ENCODE data around the gene CHCHD4. TPM values are rescaled to one million over a fixed set of nuclear protein-coding genes. Genes with fewer than 3 reads are reported as not detected.

Gene CHCHD4
- total RNA-seq, 1 experiment from 2014 or later = 26.1 TPM

DNA sequence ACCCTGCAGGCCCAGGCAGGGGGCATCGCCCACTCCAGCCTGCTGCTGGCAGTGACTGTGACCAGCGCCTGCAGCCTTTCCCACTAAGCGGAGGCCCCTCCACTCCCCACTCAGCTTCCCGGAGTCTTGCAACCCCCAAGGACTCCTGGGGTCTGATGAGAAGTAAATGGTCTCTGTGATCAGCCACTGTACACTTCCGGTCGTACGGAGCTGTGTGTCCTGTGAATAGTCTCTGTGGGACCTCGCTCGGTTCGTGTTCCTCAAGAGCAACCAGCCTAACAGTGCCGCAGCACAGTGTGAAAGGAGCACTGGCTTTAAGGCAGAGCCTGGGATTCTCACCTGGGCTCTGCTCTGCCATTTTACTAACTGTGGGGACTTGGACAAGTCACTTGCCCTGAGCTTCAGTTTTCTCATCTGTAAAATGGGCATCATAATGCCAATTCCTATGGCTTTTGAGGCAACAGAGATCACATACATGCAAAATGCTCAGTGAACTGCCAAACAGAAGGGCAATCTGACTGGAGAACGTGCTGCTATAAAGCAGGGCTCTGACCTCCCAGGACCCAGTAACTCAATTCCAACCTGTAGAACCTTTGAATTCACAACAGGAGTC lies 26.9 kb upstream of the CHCHD4 start:
- DNase-seq (ENCODE audit: low spot score) = no peak
- in situ Hi-C loops (cut with HindIII; ENCODE audit: low sequenced_read_pairs) = no loop called here

DNA sequence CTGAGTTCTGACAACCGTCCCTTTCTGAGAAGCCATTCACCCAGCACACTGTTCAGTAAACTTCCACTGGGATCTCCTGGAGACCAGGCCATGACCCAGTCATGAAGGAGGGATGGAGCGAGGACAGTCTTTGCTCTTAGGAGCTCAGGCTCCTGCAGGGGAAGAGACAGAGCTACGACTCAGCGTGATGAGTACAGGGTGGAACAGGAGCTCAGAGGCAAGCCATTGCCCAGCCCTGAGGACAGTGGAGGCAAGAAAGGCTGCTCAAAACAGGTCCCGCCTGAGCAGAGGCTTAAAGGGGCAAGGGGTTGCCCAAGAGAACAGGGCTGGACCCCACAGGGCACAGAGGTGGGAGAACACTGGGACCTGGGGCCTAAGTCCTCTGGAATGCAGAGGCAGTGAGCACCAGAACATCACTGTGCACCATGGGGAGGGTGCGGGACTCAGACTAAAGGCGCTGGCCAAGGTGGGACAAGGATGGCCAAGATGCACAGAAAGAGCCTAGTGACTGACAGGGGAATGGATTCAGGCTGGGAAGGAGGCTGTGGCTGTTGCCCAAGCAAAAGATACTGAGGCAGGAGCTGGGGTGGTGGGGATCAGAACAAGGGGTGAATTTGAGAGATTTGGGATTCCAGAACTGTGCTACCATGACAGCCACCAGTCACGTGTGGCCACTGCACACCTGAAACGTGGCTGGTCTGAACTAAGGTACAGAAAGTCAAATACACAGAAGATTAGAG lies 26.0 kb upstream of the CHCHD4 start:
- no peak for DNase-seq (ENCODE audit: low spot score)
- in situ Hi-C loops (cut with HindIII; ENCODE audit: low sequenced_read_pairs) = no loop called here

DNA sequence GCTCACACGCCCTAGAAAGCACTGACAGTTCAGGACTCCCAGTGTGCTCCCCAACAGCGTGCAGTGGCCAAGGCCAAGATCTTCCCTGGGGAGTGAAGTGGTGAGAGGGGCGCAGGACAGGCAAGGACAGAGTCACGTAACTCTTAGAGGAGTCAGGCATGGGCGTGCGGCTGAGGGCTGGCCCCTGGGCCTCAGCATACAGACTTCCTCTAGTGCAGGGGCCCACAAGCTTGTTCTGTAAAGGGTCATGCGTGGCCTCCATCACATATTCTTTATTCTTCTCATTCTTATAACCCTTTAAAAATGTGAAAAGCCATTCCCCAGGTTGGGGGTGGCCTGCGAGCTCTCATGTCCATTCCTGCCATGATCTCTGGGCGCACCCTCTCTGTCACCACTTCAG lies 25.4 kb upstream of the CHCHD4 start:
- in situ Hi-C loops (cut with HindIII; ENCODE audit: low sequenced_read_pairs) = no loop called here
- no peak for DNase-seq (ENCODE audit: low spot score)

DNA sequence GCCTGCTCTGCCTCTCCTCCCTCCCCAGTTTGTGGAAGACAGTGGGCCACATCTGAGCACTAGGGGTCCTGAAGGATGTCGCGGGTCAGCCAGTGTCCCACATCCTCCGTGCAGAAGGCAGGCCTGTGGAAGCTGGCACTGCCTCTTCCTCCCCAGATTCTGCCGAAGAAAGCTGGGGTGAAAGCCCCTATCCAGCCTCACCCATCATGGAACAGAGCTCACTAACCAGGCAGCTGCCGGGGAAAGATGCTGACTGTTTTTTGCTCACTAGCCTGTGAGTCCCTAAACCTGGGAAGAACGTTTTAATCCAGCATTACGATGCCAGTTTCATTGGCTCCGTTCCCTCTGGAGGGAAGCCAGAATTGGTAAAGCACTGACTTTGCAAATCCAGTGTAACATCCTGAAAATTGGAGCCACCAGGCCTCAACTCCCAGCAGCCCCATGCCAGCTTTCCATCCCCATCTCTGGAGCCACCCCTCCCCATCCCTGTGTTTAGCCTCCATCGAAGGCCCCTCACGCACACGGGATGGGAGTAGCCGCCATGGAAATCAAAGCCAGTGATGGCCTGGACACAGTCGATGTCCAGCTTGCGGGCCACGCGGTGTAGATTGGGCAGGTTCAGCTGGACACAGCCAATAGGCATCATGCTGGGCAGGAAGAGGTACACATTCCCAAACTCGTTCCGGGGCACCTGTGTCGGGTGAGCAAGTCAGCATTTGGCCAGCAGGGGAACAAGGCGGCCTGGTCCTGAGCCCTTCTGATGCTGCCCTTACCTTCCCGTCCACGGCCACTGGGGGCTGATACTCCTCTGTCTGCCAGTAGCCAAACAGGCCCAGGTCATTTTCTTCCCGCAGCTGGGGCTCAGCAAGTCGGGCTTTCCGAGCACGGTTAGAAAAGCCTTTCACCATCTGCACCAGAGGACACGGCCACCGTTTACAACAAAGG lies 23.6 kb upstream of the CHCHD4 start:
- in situ Hi-C loops (cut with HindIII; ENCODE audit: low sequenced_read_pairs) = no loop called here
- DNase-seq (ENCODE audit: low spot score) = no peak

DNA sequence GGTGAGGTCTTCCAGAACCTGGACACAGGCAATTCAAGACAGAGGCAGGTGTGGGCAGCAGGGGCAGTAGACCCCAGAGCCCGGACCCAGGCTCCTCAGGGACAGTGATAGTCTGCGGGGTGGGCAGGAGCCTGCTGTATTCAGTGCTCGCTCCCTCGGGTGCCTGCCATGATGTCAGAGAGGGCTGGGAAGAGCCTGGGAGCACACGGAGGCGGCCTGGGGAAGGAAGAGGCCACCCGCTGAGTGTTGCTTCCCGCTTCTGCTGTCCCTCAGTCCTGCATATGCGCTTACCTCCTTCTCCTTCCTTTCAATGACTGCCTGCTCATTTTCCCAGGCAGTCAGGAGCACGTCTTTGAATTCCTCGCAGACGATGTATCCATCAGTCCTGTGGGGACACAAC lies 22.9 kb upstream of the CHCHD4 start:
- in situ Hi-C loops (cut with HindIII; ENCODE audit: low sequenced_read_pairs) = no loop called here
- DNase-seq (ENCODE audit: low spot score) = no peak

DNA sequence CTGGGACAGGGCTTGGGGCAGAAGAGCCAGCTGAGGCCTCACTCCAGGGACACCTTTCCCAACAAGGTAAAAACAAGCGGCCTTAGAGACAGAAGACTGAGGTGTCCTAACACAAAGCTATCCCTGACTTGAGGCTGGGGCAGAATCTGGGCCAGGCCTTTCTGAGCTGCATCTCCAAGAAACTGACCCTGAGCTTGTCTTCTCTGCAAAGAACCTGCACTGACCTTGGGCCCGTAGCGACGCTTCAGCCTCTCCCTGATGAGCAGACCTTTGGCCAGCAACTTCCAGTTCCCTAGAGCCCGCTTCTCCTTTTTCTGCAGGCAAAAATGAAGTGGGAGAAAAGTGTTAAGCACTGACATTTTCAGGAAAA lies 22.4 kb upstream of the CHCHD4 start:
- DNase-seq (ENCODE audit: low spot score) = no peak
- in situ Hi-C loops (cut with HindIII; ENCODE audit: low sequenced_read_pairs) = no loop called here

DNA sequence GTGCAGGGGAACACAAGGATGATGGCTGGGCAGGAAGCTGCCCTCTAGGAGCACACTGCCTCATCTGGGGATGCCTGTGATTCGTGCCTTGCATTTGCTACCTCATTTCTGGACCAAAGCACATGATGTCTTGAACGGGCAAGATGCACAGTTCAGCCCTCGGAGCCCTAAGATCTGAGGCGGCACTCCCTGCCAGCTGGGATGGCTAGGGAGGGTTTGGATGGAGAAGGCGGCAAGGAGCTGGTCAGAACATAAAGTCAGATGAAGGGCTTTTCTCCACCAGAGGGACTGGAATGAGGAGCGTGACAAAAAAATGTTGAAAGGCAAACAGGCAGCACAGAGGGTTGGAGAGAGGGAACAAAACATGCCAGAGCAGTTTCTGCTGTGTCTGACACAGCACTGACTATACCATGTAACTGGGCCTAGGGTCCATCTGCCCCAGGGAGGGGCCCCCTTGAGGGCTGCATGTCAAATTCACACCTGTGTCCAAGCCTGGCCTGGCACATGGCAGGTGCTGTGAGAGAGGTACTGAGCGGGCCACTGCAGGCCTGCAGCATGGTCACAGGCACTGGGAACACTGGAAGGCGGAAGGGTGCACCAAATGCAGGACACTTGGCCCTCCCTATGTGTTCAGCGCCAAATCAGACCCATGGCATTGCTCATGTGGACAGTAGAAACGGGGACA lies 21.9 kb upstream of the CHCHD4 start:
- no peak for DNase-seq (ENCODE audit: low spot score)
- in situ Hi-C loops (cut with HindIII; ENCODE audit: low sequenced_read_pairs) = no loop called here

DNA sequence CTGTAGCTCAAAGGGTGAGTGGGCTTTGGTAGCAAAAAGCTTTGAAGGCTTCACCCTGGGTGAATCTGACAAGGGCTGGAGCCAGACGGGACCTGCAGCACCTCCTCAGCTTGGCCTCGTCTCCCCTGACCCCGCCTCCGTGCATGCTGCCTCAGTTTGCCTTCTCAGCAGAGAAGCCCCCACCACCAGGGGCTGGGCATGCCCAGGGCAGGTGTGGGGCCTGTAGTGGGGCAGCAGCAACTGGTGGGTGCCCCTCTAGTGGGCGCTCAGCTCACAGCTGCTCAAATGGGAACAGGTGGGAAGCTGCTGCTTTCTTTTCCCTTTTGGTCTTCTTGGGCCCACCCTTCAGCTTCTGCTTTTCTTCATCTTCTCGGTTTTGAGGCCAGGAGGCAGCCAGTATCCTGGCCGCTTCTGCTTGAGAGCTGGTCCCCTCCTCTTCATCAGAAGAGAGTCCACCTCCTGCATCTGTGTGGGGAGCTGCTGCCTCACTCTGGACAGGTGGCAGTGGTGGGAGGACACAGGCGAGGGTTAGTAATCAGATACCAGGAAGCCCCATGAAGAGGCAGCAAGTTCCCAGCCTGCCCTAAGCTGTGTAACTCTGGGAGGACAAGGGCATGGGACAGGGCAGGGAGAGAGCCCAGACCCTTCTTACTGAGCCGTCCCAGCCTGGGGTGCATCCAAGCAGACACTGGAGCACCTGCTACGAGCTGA lies 21.2 kb upstream of the CHCHD4 start:
- in situ Hi-C loops (cut with HindIII; ENCODE audit: low sequenced_read_pairs) = no loop called here
- no peak for DNase-seq (ENCODE audit: low spot score)

DNA sequence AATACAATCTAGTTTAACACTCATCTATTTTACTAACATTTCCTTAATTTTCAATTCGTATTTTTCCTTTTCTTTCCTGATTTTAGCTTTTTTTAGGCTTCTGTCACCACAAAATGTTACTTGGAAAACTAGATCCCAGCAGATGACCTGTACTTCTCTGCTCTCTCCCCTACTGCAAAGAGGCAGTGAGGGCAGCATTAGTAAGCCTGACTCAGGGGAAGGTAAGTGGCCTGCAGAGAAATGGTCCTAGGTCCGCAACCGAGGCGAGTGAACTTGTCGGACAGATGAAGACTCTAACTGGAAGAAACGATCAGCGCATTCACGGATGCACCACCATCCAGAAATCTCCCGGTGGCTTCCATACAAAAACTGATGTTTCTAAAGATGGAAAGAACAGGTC lies 20.6 kb upstream of the CHCHD4 start:
- DNase-seq (ENCODE audit: low spot score) = no peak
- in situ Hi-C loops (cut with HindIII; ENCODE audit: low sequenced_read_pairs) = no loop called here

DNA sequence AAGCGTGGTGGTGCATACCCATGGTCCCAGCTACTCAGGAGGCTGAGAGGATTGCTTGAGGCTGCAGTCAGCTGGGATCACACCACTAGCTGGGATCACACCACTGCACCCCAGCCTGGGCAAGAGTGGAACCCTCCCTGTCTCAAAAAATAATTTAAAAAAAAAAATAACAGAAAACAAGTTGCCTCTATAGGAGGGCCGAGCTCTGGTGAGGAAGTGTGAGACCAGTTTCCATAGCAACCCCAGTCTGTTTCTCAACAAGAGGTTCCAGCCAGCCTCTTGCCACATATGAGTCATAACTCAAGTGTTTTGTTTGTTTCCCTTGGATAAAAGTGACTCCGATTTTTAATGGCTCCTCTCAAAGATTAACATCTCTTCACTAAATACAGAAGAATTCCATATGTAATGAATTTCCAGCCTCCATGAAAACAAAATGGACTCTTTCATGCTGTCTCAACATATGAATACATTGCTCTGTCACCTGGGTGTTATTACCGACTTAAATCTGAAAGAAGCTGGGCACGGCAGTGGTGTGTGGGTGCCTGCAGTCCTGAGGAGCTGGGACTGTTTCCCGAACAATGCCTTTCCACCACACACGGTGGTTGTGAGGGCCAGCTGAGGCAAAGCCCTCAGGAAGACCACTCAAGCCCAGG lies 19.9 kb upstream of the CHCHD4 start:
- peak; percentile 35 for DNase-seq (ENCODE audit: low spot score)
- in situ Hi-C loops (cut with HindIII; ENCODE audit: low sequenced_read_pairs) = no loop called here

DNA sequence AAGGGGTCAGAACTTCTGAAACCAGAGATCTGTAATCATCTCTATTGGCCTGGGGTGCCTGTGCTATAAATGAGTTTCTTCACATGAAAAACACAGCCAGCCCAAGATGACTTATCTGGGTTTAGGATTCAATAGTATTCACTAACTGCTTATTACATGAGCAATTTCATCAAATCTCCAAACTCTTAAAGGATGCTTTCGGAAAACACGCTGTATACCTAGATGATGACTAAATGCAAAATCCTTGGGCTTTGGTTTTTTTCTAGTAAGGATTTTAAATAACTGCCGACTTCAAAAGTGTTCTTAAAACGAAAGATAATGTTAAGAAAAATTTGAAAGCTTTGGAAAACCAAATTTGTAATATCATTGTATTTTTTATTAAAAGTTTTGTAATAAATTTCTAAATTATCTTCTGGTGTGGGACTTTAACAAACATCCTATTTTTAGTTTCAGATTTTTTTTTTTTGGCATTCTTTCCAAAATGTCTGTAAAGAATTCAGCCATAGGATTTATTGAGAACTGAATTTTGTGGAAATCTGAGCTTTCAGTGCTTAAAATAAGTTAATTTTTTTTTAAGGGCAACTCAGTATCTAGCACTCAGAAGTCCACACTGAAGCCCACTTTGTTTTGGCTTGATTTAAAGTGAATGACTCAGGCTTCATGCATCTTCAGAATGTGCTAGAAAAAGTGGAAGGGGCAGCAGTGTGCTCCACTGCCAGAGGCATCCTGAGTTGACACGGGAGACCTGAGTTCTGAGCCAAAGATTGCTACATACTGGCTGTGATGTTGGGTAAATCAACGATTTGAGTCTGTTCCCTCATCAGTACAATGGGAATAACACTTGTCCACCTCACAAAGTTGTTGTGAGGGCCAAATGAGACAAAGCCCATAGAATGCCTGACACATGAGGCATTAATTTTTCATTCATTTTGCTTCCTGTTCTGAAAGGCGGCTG lies 18.9 kb upstream of the CHCHD4 start:
- in situ Hi-C loops (cut with HindIII; ENCODE audit: low sequenced_read_pairs) = no loop called here
- DNase-seq (ENCODE audit: low spot score) = no peak

DNA sequence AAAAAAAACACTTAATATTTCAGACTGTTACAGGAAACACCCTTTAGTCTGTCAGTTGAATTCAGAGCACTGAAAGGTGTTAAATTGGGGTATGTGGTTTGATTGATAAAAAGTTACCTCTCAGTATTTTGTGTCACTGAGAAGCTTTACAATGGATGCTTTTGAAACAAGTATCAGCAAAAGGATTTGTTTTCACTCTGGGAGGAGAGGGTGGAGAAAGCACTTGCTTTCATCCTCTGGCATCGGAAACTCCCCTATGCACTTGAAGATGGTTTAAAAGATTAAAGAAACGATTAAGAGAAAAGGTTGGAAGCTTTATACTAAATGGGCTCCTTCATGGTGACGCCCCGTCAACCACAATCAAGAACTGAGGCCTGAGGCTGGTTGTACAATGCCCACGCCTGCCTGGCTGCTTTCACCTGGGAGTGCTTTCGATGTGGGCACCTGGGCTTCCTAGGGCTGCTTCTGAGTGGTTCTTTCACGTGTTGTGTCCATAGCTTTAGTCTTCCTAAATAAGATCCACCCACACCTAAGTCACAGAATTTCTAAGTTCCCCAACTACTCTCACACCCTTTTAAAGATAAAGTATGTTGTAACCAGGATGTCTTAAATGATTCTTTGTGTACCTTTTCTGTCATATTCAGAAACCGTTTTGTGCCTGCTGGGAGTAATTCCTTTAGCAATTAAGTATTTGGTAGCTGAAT lies 18.0 kb upstream of the CHCHD4 start:
- DNase-seq (ENCODE audit: low spot score) = no peak
- in situ Hi-C loops (cut with HindIII; ENCODE audit: low sequenced_read_pairs) = no loop called here

DNA sequence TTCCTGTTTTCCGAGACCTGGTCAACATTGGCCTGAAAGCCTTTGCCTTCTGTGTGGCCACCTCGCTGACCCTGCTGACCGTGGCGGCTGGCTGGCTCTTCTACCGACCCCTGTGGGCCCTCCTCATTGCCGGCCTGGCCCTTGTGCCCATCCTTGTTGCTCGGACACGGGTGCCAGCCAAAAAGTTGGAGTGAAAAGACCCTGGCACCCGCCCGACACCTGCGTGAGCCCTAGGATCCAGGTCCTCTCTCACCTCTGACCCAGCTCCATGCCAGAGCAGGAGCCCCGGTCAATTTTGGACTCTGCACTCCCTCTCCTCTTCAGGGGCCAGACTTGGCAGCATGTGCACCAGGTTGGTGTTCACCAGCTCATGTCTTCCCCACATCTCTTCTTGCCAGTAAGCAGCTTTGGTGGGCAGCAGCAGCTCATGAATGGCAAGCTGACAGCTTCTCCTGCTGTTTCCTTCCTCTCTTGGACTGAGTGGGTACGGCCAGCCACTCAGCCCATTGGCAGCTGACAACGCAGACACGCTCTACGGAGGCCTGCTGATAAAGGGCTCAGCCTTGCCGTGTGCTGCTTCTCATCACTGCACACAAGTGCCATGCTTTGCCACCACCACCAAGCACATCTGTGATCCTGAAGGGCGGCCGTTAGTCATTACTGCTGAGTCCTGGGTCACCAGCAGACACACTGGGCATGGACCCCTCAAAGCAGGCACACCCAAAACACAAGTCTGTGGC lies 17.1 kb upstream of the CHCHD4 start:
- DNase-seq (ENCODE audit: low spot score) = no peak
- in situ Hi-C loops (cut with HindIII; ENCODE audit: low sequenced_read_pairs) = no loop called here

DNA sequence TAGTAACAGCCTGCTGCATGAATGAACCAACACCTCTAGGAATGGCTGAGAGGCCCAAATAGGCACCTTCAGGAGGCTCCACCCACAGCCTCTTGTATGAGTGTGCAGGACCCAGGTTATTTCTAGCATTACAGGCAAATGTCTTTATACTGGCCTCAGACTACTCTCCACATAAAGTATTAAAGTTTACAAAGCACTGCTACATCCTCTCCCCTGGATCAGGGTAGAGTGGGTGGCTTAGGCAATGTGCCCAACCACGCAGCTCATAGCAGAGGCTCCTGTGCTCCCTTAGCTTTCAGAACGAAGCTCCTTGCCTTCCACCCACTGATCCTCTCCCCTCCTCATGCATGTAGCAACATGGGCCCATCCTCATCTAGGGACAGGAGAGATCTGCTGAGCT lies 16.5 kb upstream of the CHCHD4 start:
- in situ Hi-C loops (cut with HindIII; ENCODE audit: low sequenced_read_pairs) = no loop called here

DNA sequence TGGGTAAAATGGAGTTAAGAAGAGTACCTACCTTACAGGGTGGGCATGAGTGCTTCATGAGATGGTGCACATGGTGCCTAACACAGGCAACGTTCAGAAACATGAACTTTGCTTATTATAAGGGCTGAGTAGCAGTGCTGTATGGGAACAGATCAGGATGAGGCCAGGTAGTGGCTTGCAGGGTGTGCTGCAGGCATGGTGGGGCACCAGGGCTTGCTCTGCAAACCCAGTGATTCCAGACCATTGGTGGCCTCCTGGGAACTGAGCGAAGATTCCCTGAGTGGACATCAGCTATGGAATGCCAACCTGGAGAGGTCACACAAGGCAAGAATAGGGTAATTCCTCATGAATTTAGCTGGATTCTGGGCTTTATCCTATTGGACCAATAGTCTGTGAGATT lies 16.0 kb upstream of the CHCHD4 start:
- in situ Hi-C loops (cut with HindIII; ENCODE audit: low sequenced_read_pairs) = no loop called here
- DNase-seq (ENCODE audit: low spot score) = no peak

More for the DNA sequence above, 16.5 kb upstream of the CHCHD4 start:
- no peak for DNase-seq (ENCODE audit: low spot score)

DNA sequence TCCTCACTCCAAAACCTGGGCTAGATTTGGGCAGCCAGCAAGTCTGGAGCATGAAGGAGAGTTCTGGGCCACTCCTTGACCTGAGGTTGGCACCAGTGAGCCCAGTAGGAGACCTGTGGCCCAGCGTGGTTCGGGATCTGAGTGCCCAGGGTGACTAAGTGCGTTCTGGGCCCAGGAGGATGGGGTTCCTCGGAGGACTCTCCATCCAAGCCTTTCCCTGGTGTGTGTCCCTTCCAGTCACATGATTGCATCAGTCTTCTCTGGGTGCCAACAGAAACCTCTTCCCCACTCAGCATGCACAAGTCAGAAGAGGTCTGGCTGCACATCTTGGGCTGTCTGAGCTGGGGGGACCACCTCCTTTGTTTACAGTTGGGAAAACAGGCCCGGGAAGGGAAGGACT lies 15.1 kb upstream of the CHCHD4 start:
- in situ Hi-C loops (cut with HindIII; ENCODE audit: low sequenced_read_pairs) = no loop called here
- DNase-seq (ENCODE audit: low spot score) = no peak

All from G401 (cell line).